Measurements from ENCODE around the gene RAMP2. TPM values are rescaled to one million over a fixed set of nuclear protein-coding genes. Genes with fewer than 3 reads are reported as not detected.

Gene RAMP2
- total and polyA plus RNA-seq, 2 of the 13 experiments (the other 11 are each of a cell fraction or from before 2014, with no cell fraction given), result 1.4 to 5.2 TPM

GRCh38 chr17:42779936-42780850, 19.2 kb downstream of the RAMP2 start, which contains the start of gene WNK4 (continued):
- TF ChIP-seq EED (CRISPR knock-in tag; IDR thresholded peaks at IDR 0.05) (peak; percentile 2; the same call in 1 of the 2 replicates), MAFF (IDR thresholded peaks at IDR 0.05; ENCODE audit: low read depth, low read length) (no peak), ZNF510 (CRISPR knock-in tag; IDR thresholded peaks at IDR 0.05; ENCODE audit: low read depth) (no peak), ZNF275 (CRISPR knock-in tag; IDR thresholded peaks at IDR 0.05; ENCODE audit: borderline replicate concordance) (no peak; the same call in 1 of the 2 replicates), ZNF264 (CRISPR knock-in tag; IDR thresholded peaks at IDR 0.05) (no peak; the same call in 1 of the 2 replicates), PAWR (CRISPR knock-in tag; IDR thresholded peaks at IDR 0.05; ENCODE audit: borderline replicate concordance) (no peak), MXD3 (CRISPR knock-in tag; IDR thresholded peaks at IDR 0.05) (no peak; the same call in 1 of the 2 replicates), DPF2 (CRISPR knock-in tag; IDR thresholded peaks at IDR 0.05; ENCODE audit: borderline replicate concordance, low read depth) (peak; percentile 76; the same call in 1 of the 2 replicates), HNRNPL (IDR thresholded peaks at IDR 0.05; ENCODE audit: low read depth, low read length) (peak; percentile 64; the same call in 1 of the 2 replicates), CREB1 (IDR thresholded peaks at IDR 0.05) (no peak), CREB1 (CRISPR knock-in tag; IDR thresholded peaks at IDR 0.05) (no peak), ETV6 (CRISPR knock-in tag; conservative IDR thresholded peaks at IDR 0.05) (0 out of 2 replicates have a peak, but pooled peaks have one; percentile 2), HNF4A (CRISPR knock-in tag; IDR thresholded peaks at IDR 0.05) (peak; percentile 96), EZH2 (conservative IDR thresholded peaks at IDR 0.05; ENCODE audit: low read depth, low read length) (no peak), ZNF720 (CRISPR knock-in tag; IDR thresholded peaks at IDR 0.05) (no peak; the same call in 1 of the 2 replicates), PTBP1 (IDR thresholded peaks at IDR 0.05; ENCODE audit: low read depth, low read length, poor library complexity, severe bottlenecking) (no peak), TFDP2 (CRISPR knock-in tag; IDR thresholded peaks at IDR 0.05) (0 out of 2 replicates have a peak, but pooled peaks have one; percentile 11), THRA (CRISPR knock-in tag; IDR thresholded peaks at IDR 0.05; ENCODE audit: borderline replicate concordance) (peak; percentile 84), ZNF234 (CRISPR knock-in tag; conservative IDR thresholded peaks at IDR 0.05) (no peak; the same call in 1 of the 2 replicates), PRMT3 (CRISPR knock-in tag; IDR thresholded peaks at IDR 0.05; ENCODE audit: borderline replicate concordance, low read depth) (no peak; the same call in 1 of the 2 replicates), ZNF549 (CRISPR knock-in tag; IDR thresholded peaks at IDR 0.05) (no peak)
- TF ChIP-seq, protein P1, sequence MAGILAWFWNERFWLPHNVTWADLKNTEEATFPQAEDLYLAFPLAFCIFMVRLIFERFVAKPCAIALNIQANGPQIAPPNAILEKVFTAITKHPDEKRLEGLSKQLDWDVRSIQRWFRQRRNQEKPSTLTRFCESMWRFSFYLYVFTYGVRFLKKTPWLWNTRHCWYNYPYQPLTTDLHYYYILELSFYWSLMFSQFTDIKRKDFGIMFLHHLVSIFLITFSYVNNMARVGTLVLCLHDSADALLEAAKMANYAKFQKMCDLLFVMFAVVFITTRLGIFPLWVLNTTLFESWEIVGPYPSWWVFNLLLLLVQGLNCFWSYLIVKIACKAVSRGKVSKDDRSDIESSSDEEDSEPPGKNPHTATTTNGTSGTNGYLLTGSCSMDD (CRISPR knock-in tag; IDR thresholded peaks at IDR 0.05), result 0 out of 2 replicates have a peak, but pooled peaks have one; percentile 46
- TF ChIP-seq, protein P2, sequence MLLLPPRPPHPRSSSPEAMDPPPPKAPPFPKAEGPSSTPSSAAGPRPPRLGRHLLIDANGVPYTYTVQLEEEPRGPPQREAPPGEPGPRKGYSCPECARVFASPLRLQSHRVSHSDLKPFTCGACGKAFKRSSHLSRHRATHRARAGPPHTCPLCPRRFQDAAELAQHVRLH (CRISPR knock-in tag; IDR thresholded peaks at IDR 0.05; ENCODE audit: borderline replicate concordance, low read depth), result peak; percentile 85
